Measurements from ENCODE around the gene ZNF14. TPM values are rescaled to one million over a fixed set of nuclear protein-coding genes. Genes with fewer than 3 reads are reported as not detected.
A peak's percentile ranks its signal among the peaks of the same experiment; 100 is the strongest.
"Not testable (repeated sequence)": the region's sequence is repeated elsewhere in the genome, so short reads cannot be mapped to it uniquely, and the experiment has no call there.

The ZNF14 gene
- total RNA-seq, 1 donor from 2014 or later = 3.4 TPM

DNA sequence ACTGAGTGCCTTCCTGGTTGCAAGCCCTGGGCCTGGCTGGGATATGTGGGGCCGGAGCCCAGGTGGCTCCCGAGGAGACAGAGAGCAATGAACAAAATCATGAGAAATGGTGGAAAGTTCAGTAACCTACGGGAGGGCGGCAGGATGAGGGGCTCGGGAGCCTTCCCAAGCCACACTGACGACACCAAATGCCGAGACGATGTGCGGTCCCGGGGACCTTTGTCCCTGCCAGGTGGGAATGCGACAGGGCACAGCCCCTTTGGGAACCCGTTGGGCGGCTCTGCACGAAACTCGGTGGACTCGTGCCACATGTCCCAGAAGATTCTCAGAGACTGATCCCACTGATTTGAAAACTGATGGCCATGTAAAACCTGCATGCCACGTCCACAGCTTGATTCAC lies 11.7 kb upstream of the ZNF14 start:
- TF ChIP-seq, protein P1, sequence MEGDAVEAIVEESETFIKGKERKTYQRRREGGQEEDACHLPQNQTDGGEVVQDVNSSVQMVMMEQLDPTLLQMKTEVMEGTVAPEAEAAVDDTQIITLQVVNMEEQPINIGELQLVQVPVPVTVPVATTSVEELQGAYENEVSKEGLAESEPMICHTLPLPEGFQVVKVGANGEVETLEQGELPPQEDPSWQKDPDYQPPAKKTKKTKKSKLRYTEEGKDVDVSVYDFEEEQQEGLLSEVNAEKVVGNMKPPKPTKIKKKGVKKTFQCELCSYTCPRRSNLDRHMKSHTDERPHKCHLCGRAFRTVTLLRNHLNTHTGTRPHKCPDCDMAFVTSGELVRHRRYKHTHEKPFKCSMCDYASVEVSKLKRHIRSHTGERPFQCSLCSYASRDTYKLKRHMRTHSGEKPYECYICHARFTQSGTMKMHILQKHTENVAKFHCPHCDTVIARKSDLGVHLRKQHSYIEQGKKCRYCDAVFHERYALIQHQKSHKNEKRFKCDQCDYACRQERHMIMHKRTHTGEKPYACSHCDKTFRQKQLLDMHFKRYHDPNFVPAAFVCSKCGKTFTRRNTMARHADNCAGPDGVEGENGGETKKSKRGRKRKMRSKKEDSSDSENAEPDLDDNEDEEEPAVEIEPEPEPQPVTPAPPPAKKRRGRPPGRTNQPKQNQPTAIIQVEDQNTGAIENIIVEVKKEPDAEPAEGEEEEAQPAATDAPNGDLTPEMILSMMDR (IDR thresholded peaks at IDR 0.05) = no peak
- no peak overlapping the region for H3K4me3 Mint-ChIP-seq (ENCODE audit: unreplicated experiment)
- peaks cover 1% of the 10 kb centered on the region for H3K36me3 Mint-ChIP-seq (ENCODE audit: low read depth)
- H3K27ac Mint-ChIP-seq (ENCODE audit: unreplicated experiment) = no peak overlapping the region
- H3K9me3 Mint-ChIP-seq (ENCODE audit: low read depth) = peaks cover 16% of the 10 kb centered on the region
- H3K4me1 Mint-ChIP-seq (ENCODE audit: low read depth) = no peaks in the 10 kb centered on the region
- DNase-seq (ENCODE audit: low spot score) = no peak
- H3K27me3 Mint-ChIP-seq (ENCODE audit: low read depth) = no peaks in the 10 kb centered on the region

DNA sequence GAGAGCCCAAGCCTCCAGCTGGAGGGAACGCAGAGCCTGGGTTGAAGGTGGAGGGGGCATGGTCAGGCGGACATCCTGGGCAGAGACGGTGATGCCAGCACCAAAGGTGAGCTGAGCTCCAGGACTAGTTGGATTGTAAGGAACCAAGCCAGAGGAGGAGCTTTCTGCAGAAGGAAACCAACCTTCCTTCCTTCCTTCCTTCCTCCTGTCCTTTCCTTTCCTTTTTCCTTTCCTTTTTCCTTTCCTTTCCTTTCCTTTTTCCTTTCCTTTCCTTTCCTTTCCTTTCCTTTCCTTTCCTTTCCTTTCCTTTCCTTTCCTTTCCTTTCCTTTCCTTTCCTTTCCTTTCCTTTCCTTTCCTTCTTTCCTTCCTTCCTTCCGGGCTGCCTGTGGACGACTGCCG lies 11.0 kb upstream of the ZNF14 start:
- not testable (repeated sequence) for H3K36me3 Mint-ChIP-seq (ENCODE audit: low read depth); H3K27me3 Mint-ChIP-seq (ENCODE audit: low read depth); H3K4me1 Mint-ChIP-seq (ENCODE audit: low read depth); H3K27ac Mint-ChIP-seq (ENCODE audit: unreplicated experiment); H3K4me3 Mint-ChIP-seq (ENCODE audit: unreplicated experiment); DNase-seq (ENCODE audit: low spot score)
- peaks cover 16% of the 10 kb centered on the region for H3K9me3 Mint-ChIP-seq (ENCODE audit: low read depth)

GRCh38 chr19:19743176-19743575 lies 10.3 kb upstream of the ZNF14 start:
- Mint-ChIP-seq H3K27ac (ENCODE audit: unreplicated experiment) (no peak overlapping the region), H3K4me3 (ENCODE audit: unreplicated experiment) (no peak overlapping the region), H3K27me3 (ENCODE audit: low read depth) (no peaks in the 10 kb centered on the region), H3K4me1 (ENCODE audit: low read depth) (no peaks in the 10 kb centered on the region), H3K9me3 (ENCODE audit: low read depth) (peaks cover 16% of the 10 kb centered on the region), H3K36me3 (ENCODE audit: low read depth) (peaks cover 1% of the 10 kb centered on the region)
- TF ChIP-seq, protein P1 (IDR thresholded peaks at IDR 0.05) = no peak
- no peak for DNase-seq (ENCODE audit: low spot score)

- Mint-ChIP-seq H3K4me1 (ENCODE audit: low read depth) (no peaks in the 10 kb centered on the region), H3K36me3 (ENCODE audit: low read depth) (peaks cover 1% of the 10 kb centered on the region), H3K4me3 (ENCODE audit: unreplicated experiment) (no peak overlapping the region), H3K27ac (ENCODE audit: unreplicated experiment) (no peak overlapping the region), H3K27me3 (ENCODE audit: low read depth) (no peaks in the 10 kb centered on the region), H3K9me3 (ENCODE audit: low read depth) (peaks cover 16% of the 10 kb centered on the region)
- DNase-seq (ENCODE audit: low spot score) = no peak
- TF ChIP-seq, protein P1 (IDR thresholded peaks at IDR 0.05) = no peak
Measured at GRCh38 chr19:19742773-19743172, 9.9 kb upstream of the ZNF14 start.

- peaks cover 1% of the 10 kb centered on the region for H3K36me3 Mint-ChIP-seq (ENCODE audit: low read depth)
Measured at GRCh38 chr19:19741184-19741583, 8.3 kb upstream of the ZNF14 start.

DNA sequence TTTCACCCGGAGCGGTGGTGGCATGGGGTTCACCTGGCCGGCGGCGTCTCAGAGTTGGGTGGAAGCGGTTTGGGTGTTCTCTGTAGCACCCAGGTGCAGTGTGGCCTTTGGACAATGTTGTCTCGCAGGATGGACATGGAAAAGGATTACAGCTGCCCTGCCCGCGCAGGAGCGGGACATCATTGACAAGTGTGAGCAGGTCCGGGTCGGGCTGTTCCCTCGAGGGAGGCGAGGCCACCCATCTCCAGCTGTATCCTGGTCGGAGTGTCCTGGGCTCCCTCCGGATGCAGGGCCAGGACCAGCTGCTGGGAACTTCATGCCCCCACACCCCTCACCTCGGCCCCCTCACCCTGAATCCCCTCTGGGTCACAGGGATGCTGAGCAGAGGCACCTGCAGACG lies 7.8 kb upstream of the ZNF14 start:
- H3K27me3 Mint-ChIP-seq (ENCODE audit: low read depth) = no peaks in the 10 kb centered on the region
- peak; percentile 90 for DNase-seq (ENCODE audit: low spot score)
- H3K9me3 Mint-ChIP-seq (ENCODE audit: low read depth) = peaks cover 16% of the 10 kb centered on the region
- H3K36me3 Mint-ChIP-seq (ENCODE audit: low read depth) = peaks cover 1% of the 10 kb centered on the region
- H3K4me1 Mint-ChIP-seq (ENCODE audit: low read depth) = no peaks in the 10 kb centered on the region
- H3K27ac Mint-ChIP-seq (ENCODE audit: unreplicated experiment) = no peak overlapping the region
- no peak overlapping the region for H3K4me3 Mint-ChIP-seq (ENCODE audit: unreplicated experiment)
- TF ChIP-seq, protein P1 (IDR thresholded peaks at IDR 0.05) = no peak

More at GRCh38 chr19:19741184-19741583, 8.3 kb upstream of the ZNF14 start:
- no peak for DNase-seq (ENCODE audit: low spot score)
- no peaks in the 10 kb centered on the region for H3K4me1 Mint-ChIP-seq (ENCODE audit: low read depth)
- H3K27me3 Mint-ChIP-seq (ENCODE audit: low read depth) = no peaks in the 10 kb centered on the region
- TF ChIP-seq, protein P1 (IDR thresholded peaks at IDR 0.05) = no peak
- peaks cover 16% of the 10 kb centered on the region for H3K9me3 Mint-ChIP-seq (ENCODE audit: low read depth)
- peak overlapping the region; percentile 17 for H3K27ac Mint-ChIP-seq (ENCODE audit: unreplicated experiment)
- no peak overlapping the region for H3K4me3 Mint-ChIP-seq (ENCODE audit: unreplicated experiment)

Measured in chondrocyte (in vitro differentiated cells).